Muscle layer of colon (tissue), 2 donors: ENCODE measurements around the gene FGD5.

Source experiments
- H3K27ac ChIP-seq: one replicate; pipeline ENCODE4 v1.7.0; 2013; ENCODE audit warnings: low read depth, mild to moderate bottlenecking, low read length, moderate library complexity
- H3K27me3 ChIP-seq, 2 donors: one replicate each; pipeline ENCODE4 v1.7.0; 2013; ENCODE audit warnings: low read length in 2 of 2, mild to moderate bottlenecking in 2 of 2; ENCODE audit not compliant: insufficient read depth in 2 of 2, control insufficient read depth in 1 of 2
- H3K36me3 ChIP-seq: one replicate; pipeline ENCODE4 v1.7.0; 2013; ENCODE audit warnings: mild to moderate bottlenecking, low read length; ENCODE audit not compliant: insufficient read depth
- H3K4me1 ChIP-seq: one replicate; pipeline ENCODE4 v1.7.0; 2013; ENCODE audit warnings: mild to moderate bottlenecking, low read length; ENCODE audit not compliant: insufficient read depth
- H3K4me3 ChIP-seq, 2 donors: one replicate each; pipeline ENCODE4 v1.7.0; 2013; ENCODE audit warnings: low read length in 2 of 2, low read depth in 1 of 2, mild to moderate bottlenecking in 1 of 2, moderate library complexity in 1 of 2
- H3K9ac ChIP-seq: one replicate; pipeline ENCODE4 v1.7.0; 2013; ENCODE audit warnings: low read length
- H3K9me3 ChIP-seq: one replicate; pipeline ENCODE4 v1.7.0; 2013; ENCODE audit warnings: mild to moderate bottlenecking, low read length
- donor health status: abdominal sarcoma.
- donor health status: Adenocarcinoma of cecum.

FGD5 gene

GRCh38 chr3:14933820-14934425, 115.2 kb downstream of the FGD5 start:
- Histone ChIP-seq H3K4me1 (no peaks in the 10 kb centered on the region), H3K27me3 (no peaks in the 10 kb centered on the region), H3K27ac (no peak overlapping the region), H3K9ac (no peak overlapping the region), H3K9me3 (no peaks in the 10 kb centered on the region), H3K4me3 (no peak overlapping the region), H3K36me3 (peaks cover 5% of the 10 kb centered on the region)

- peaks cover 5% of the 10 kb centered on the region for H3K36me3 ChIP-seq
- no peak overlapping the region for H3K9ac ChIP-seq
- H3K27ac ChIP-seq = no peak overlapping the region
- no peaks in the 10 kb centered on the region for H3K4me1 ChIP-seq
- H3K4me3 ChIP-seq = no peak overlapping the region
- no peaks in the 10 kb centered on the region for H3K27me3 ChIP-seq
- no peaks in the 10 kb centered on the region for H3K9me3 ChIP-seq
These were observed 117.0 kb downstream of the FGD5 start for GRCh38 chr3:14935592-14936345.

GRCh38 chr3:14938954-14939353, 120.2 kb downstream of the FGD5 start:
- Histone ChIP-seq H3K36me3 (no peaks in the 10 kb centered on the region), H3K4me1 (no peaks in the 10 kb centered on the region), H3K27me3 (no peaks in the 10 kb centered on the region), H3K27ac (no peak overlapping the region), H3K9ac (no peak overlapping the region), H3K9me3 (no peaks in the 10 kb centered on the region), H3K4me3 (no peak overlapping the region)

- Histone ChIP-seq H3K9me3 (no peaks in the 10 kb centered on the region), H3K27ac (peak overlapping the region; percentile 4), H3K36me3 (peaks cover 7% of the 10 kb centered on the region), H3K4me1 (peaks cover 17% of the 10 kb centered on the region), H3K27me3 (no peaks in the 10 kb centered on the region), H3K9ac (no peak overlapping the region), H3K4me3 (no peak overlapping the region)
These were observed 123.1 kb downstream of the FGD5 start for GRCh38 chr3:14941871-14942270.

GRCh38 chr3:14943042-14943441, 124.3 kb downstream of the FGD5 start:
- peaks cover 17% of the 10 kb centered on the region for H3K4me1 ChIP-seq
- H3K36me3 ChIP-seq = peaks cover 7% of the 10 kb centered on the region
- H3K27me3 ChIP-seq = no peaks in the 10 kb centered on the region
- H3K9ac ChIP-seq = no peak overlapping the region
- no peak overlapping the region for H3K27ac ChIP-seq
- H3K9me3 ChIP-seq = no peaks in the 10 kb centered on the region
- no peak overlapping the region for H3K4me3 ChIP-seq

GRCh38 chr3:14946236-14946635, 127.5 kb downstream of the FGD5 start:
- H3K36me3 ChIP-seq = peaks cover 7% of the 10 kb centered on the region
- no peaks in the 10 kb centered on the region for H3K27me3 ChIP-seq
- peak overlapping the region; percentile 99 for H3K27ac ChIP-seq
- H3K4me1 ChIP-seq = peaks cover 33% of the 10 kb centered on the region
- peak overlapping the region in 1 of 2 donors; percentile 75 for H3K4me3 ChIP-seq
- peak overlapping the region; percentile 91 for H3K9ac ChIP-seq
- no peaks in the 10 kb centered on the region for H3K9me3 ChIP-seq

GRCh38 chr3:14946739-14947099, 128.0 kb downstream of the FGD5 start:
- Histone ChIP-seq H3K9ac (peak overlapping the region; percentile 91), H3K36me3 (peaks cover 7% of the 10 kb centered on the region), H3K4me3 (peak overlapping the region; percentile 75 to 93), H3K27me3 (no peaks in the 10 kb centered on the region), H3K27ac (peak overlapping the region; percentile 99), H3K4me1 (peaks cover 33% of the 10 kb centered on the region), H3K9me3 (no peaks in the 10 kb centered on the region)

GRCh38 chr3:14947100-14947885, 128.5 kb downstream of the FGD5 start, which contains the start of gene NR2C2:
Gene NR2C2 (plus strand): TSS chr3:14947583. CDS start chr3:15003915, 56,332 bp downstream.
- Histone ChIP-seq H3K4me3 (peak within 1 kb of the TSS; percentile 75 to 93), H3K4me1 (peaks cover 33% of the 10 kb centered on the region), H3K9me3 (no peaks in the 10 kb centered on the region), H3K27me3 (no peaks in the 10 kb centered on the region), H3K36me3 (peaks cover 7% of the 10 kb centered on the region), H3K9ac (peak within 1 kb of the TSS; percentile 91), H3K27ac (peak within 1 kb of the TSS; percentile 99)

- H3K4me1 ChIP-seq = peaks cover 33% of the 10 kb centered on the region
- H3K9ac ChIP-seq = peak overlapping the region; percentile 40
- H3K4me3 ChIP-seq = peak overlapping the region; percentile 64 to 93
- peaks cover 7% of the 10 kb centered on the region for H3K36me3 ChIP-seq
- H3K9me3 ChIP-seq = no peaks in the 10 kb centered on the region
- no peaks in the 10 kb centered on the region for H3K27me3 ChIP-seq
- peak overlapping the region; percentile 99 for H3K27ac ChIP-seq
These were observed 129.3 kb downstream of the FGD5 start for GRCh38 chr3:14947886-14948608.

- Histone ChIP-seq H3K27me3 (no peaks in the 10 kb centered on the region), H3K4me1 (peaks cover 33% of the 10 kb centered on the region), H3K27ac (peak overlapping the region; percentile 84), H3K9me3 (no peaks in the 10 kb centered on the region), H3K9ac (peak overlapping the region; percentile 89), H3K4me3 (peak overlapping the region; percentile 45 to 92), H3K36me3 (peaks cover 7% of the 10 kb centered on the region)
These were observed 129.9 kb downstream of the FGD5 start for GRCh38 chr3:14948609-14949038.

GRCh38 chr3:14949126-14949525, 130.4 kb downstream of the FGD5 start:
- peak overlapping the region in 1 of 2 donors; percentile 92 for H3K4me3 ChIP-seq
- H3K9me3 ChIP-seq = no peaks in the 10 kb centered on the region
- peak overlapping the region; percentile 89 for H3K9ac ChIP-seq
- no peaks in the 10 kb centered on the region for H3K27me3 ChIP-seq
- peak overlapping the region; percentile 84 for H3K27ac ChIP-seq
- H3K4me1 ChIP-seq = peaks cover 33% of the 10 kb centered on the region
- peaks cover 7% of the 10 kb centered on the region for H3K36me3 ChIP-seq
